Psoas muscle (tissue), 8 donors: ENCODE measurements around the gene IL16. TPM values are rescaled to one million over a fixed set of nuclear protein-coding genes. Genes with fewer than 3 reads are reported as not detected.

Source experiments
- ATAC-seq, 4 donors: fragments of 200-7000 bp; cut with Tn5 transposase; one replicate each; pipeline ENCODE4 v1.9.1; 2020; ENCODE audit warnings: moderate library complexity in 3 of 4, mild to moderate bottlenecking in 2 of 4
- DNase-seq, 2 donors: peaks; one replicate each; pipeline ENCODE4 v3.0.0-alpha.2; 2020
- H3K27ac ChIP-seq: fragments of 200-600 bp; one replicate; pipeline ENCODE4 v1.8.0; 2022
- H3K27me3 ChIP-seq, 3 donors: fragments of 200-600 bp in 1 of 3; one replicate each; pipeline versions ENCODE4 v1.6.1 to v1.8.0; 2013 to 2022; ENCODE audit warnings: low read length in 2 of 3, mild to moderate bottlenecking in 2 of 3, moderate library complexity in 1 of 3; ENCODE audit not compliant: insufficient read depth in 3 of 3
- H3K36me3 ChIP-seq, 2 donors: fragments of 200-600 bp in 1 of 2; one replicate each; pipeline versions ENCODE4 v1.6.1 to v1.8.0; 2013 to 2022; ENCODE audit warnings: low read depth in 1 of 2, mild to moderate bottlenecking in 1 of 2, moderate library complexity in 1 of 2; ENCODE audit not compliant: insufficient read depth in 1 of 2
- H3K4me1 ChIP-seq: fragments of 200-600 bp; one replicate; pipeline ENCODE4 v1.8.0; 2022
- H3K4me3 ChIP-seq: fragments of 200-600 bp; one replicate; pipeline ENCODE4 v1.8.0; 2022; ENCODE audit warnings: mild to moderate bottlenecking
- H3K9me3 ChIP-seq: fragments of 200-600 bp; one replicate; pipeline ENCODE4 v1.8.0; 2022
- WGBS, 3 donors: extraction: QIAGEN DNeasy Blood & Tissue Kit; methylation state at CpG; one replicate each; pipeline versions ENCODE4 v1.1.6 to v1.1.7; 2013; 5-methylcytosine and 5-hydroxymethylcytosine counted together
- intact Hi-C, 2 donors: fragments of 100-400 bp; cut with DNase I; formaldehyde crosslinking; loops; one replicate each; pipeline versions ENCODE4 v1.11.0 to v1.14.2; 2022
- polyA plus RNA-seq, 3 donors: library from polyadenylated mRNA; stranded (reverse); fragments of 200-250 nt; gene quantifications; one replicate each; pipeline ENCODE4 v1.2.3, GENCODE V29; 2013
- total RNA-seq, 4 donors: library from RNA; stranded (reverse); fragmentation: NEBNext Ultra II Directional in 2 of 4; extraction: Animal tissue kit (Norgen Biotek cat#: 25700) in 2 of 4; gene quantifications; one replicate each; pipeline versions ENCODE4 v1.2.1 to v1.2.4, GENCODE V29; 2021 to 2023
- TF ChIP-seq, protein P1 (sequence below): fragments of 200-600 bp; IDR thresholded peaks from one replicate; pipeline ENCODE4 v1.8.0; 2022; ENCODE audit warnings: antibody characterized with exemption
- donor health status: healthy with polysubstance abuse.
- donor health status: DM: no; HTN: no; CAD: no; lungs with moderate emphysema.
- donor health status: Bipolar disorder and iron deficiency.
- donor health status: healthy.
- donor health status: DM: yes; HTN: yes; CAD: no.
- donor health status: DM: no; HTN: no; CAD: no.
- donor health status: DM: no; HTN: no; CAD: no.
- donor health status: DM: yes; HTN: yes; CAD: no.

The IL16 gene
- total and polyA plus RNA-seq, 7 donors, result 1.2 to 5.3 (median 2.4) TPM

DNA sequence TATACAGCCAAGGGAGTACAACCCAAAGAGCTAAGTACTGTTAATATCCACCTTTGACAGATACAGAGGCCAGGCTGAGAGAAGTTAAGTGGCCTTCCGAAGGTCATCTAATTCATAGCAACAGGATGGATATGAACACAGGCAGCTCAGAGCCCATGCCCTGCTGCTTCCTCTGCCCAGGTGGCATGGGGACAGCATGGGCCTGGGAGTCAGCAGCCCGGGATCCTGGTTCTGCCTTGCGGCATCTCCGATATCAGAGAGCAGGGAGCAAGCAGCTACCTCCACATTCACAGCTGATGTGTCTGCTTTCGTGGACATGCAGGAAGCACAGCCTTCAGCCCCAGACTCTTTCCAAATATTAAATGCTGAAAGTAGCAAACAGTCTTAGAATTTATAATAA is 71.7 kb downstream of the IL16 start:
- Histone ChIP-seq H3K27ac (no peak overlapping the region), H3K4me3 (no peak overlapping the region), H3K27me3 (peaks cover 0 to 6% (median 0%) of the 10 kb centered on the region in 3 donors), H3K36me3 (no peaks in the 10 kb centered on the region), H3K9me3 (no peaks in the 10 kb centered on the region), H3K4me1 (peaks cover 5% of the 10 kb centered on the region)
- TF ChIP-seq, protein P1, sequence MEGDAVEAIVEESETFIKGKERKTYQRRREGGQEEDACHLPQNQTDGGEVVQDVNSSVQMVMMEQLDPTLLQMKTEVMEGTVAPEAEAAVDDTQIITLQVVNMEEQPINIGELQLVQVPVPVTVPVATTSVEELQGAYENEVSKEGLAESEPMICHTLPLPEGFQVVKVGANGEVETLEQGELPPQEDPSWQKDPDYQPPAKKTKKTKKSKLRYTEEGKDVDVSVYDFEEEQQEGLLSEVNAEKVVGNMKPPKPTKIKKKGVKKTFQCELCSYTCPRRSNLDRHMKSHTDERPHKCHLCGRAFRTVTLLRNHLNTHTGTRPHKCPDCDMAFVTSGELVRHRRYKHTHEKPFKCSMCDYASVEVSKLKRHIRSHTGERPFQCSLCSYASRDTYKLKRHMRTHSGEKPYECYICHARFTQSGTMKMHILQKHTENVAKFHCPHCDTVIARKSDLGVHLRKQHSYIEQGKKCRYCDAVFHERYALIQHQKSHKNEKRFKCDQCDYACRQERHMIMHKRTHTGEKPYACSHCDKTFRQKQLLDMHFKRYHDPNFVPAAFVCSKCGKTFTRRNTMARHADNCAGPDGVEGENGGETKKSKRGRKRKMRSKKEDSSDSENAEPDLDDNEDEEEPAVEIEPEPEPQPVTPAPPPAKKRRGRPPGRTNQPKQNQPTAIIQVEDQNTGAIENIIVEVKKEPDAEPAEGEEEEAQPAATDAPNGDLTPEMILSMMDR, result no peak
- no peak for ATAC-seq
- intact Hi-C loops, result loop anchor here (5.0 to 10.0 kb wide), 4 partner anchors 111 to 291 kb away; partner anchors contain the start of gene MESD (in 1 of the 2)
- no peak for DNase-seq
- WGBS, 3 donors, result 90 to 94% (median 93%) methylated on average over 5 of the region's 5 CpGs

DNA sequence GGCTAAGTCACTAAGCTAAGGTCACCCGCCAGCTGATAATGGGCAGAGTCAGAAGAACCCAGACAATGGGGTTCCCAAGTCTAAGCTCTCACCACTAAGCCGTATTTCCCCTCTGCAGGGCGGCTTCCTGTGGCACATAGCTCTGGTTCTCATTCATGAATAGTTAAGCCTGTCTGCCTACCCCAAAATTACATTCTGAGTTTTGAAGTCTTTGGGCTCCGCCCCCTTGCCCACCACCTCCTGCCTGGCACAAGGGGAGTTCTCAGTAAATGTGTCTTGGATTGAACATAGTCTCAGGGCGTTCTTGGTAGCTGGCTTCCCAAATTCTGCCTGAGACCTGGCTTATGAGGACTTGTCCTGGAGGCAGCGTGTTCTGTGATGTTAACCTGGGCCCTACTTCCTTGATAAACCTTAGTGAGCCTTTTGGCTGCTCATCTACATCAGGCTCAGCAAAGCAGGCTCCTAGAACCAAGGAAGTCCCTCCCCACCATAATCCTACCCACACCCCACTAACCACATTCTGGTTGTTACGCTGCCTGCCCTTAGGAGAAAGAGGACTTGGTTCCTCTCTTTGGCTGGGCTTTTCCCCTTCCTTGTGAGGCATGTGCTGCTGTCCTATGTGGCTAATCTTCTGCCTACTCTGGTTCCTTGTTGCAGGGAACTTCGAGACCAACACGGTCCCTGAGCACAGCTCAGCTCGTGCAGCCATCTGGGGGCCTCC is 72.4 kb downstream of the IL16 start:
- no peak overlapping the region for H3K27ac ChIP-seq
- TF ChIP-seq, protein P1, result no peak
- H3K4me1 ChIP-seq, result peaks cover 5% of the 10 kb centered on the region
- H3K9me3 ChIP-seq, result no peaks in the 10 kb centered on the region
- DNase-seq (no peak), ATAC-seq (no peak)
- no peak overlapping the region for H3K4me3 ChIP-seq
- H3K36me3 ChIP-seq, result no peaks in the 10 kb centered on the region
- WGBS, 3 donors, result 83 to 85% (median 84%) methylated on average over 10 of the region's 10 CpGs
- H3K27me3 ChIP-seq, result peaks cover 0 to 6% (median 0%) of the 10 kb centered on the region in 3 donors
- intact Hi-C loops, result loop anchor here (5.0 to 10.0 kb wide), 4 partner anchors 112 to 292 kb away; partner anchors contain the start of gene MESD (in 1 of the 2)

DNA sequence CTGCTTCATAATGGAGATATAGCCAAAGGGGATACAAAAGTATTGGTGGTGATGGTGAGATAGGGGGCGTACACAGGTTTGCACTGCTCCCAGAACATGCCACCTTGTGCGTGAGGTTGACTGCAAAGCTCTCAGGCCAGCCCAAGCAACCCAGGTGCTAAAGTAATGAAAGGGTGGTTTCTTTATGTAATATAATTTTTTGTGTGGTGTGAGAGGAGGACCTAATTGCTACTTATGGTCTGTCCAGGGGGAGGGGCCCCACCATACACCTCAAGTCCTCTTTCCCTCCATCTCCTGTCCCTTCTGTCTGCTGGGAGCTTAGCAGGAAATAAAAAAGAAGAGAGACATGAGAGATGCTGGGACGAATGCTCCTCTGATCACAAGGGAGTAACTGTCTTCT is 73.5 kb downstream of the IL16 start:
- H3K27ac ChIP-seq, result no peak overlapping the region
- ATAC-seq, result no peak
- H3K9me3 ChIP-seq, result no peaks in the 10 kb centered on the region
- DNase-seq, result no peak
- peaks cover 5% of the 10 kb centered on the region for H3K4me1 ChIP-seq
- no peak overlapping the region for H3K4me3 ChIP-seq
- 80 to 85% (median 84%) methylated on average over 3 of the region's 3 CpGs for WGBS, 3 donors
- peaks cover 0 to 4% (median 0%) of the 10 kb centered on the region in 3 donors for H3K27me3 ChIP-seq
- TF ChIP-seq, protein P1, result no peak
- no peaks in the 10 kb centered on the region for H3K36me3 ChIP-seq
- intact Hi-C loops, result loop anchor here (5.0 to 10.0 kb wide), 2 partner anchors 122 to 205 kb away; no protein-coding TSS in a partner anchor

DNA sequence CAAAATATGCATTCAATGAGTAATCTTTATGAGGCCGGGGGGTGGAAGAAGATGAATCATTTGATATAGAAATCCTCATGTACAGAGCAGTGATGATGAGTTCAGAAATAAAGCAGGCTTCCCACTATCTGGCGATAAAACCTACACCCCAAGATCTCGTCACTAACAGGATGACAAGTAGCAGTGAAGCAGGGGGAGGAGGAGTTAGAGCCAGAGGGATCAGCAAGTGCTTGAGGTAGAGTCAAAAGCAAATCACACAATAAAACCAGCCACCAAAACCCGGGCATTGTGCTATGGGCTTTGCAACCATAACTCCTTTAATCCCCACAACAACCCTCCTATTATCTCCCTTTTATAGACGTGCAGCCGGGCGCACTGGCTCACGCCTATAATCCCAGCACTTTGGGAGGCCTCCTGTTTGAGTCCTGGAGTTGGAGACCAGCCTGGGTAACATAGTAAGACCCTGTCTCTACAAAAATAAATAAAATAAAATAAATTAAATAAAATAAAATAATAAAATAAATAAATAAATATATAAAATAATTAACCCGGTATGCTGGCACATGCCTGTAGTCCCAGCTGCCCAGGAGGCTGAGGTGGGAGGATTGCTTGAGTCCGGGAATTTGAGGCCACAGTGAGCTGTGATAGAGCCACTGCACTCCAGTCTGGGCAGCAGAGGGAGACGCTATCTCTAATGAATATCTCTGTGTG is 74.3 kb downstream of the IL16 start:
- Histone ChIP-seq H3K9me3 (no peaks in the 10 kb centered on the region), H3K27ac (no peak overlapping the region), H3K27me3 (no peaks in the 10 kb centered on the region), H3K36me3 (no peaks in the 10 kb centered on the region), H3K4me3 (no peak overlapping the region), H3K4me1 (peaks cover 3% of the 10 kb centered on the region)
- TF ChIP-seq, protein P1, result no peak
- no peak for ATAC-seq
- 72 to 78% (median 76%) methylated on average over 11 of the region's 11 CpGs for WGBS, 3 donors
- no peak for DNase-seq
- intact Hi-C loops, result loop anchor here (5.0 to 10.0 kb wide), 2 partner anchors 121 to 204 kb away; no protein-coding TSS in a partner anchor
